Lower lobe of right lung (tissue), 2 donors: ENCODE data around the gene AFAP1. TPM values are rescaled to one million over a fixed set of nuclear protein-coding genes. Genes with fewer than 3 reads are reported as not detected.

Experiments
- ATAC-seq, 2 donors: fragments of 200-7000 bp; cut with Tn5 transposase; one replicate each; pipeline ENCODE4 v1.9.1; 2020 to 2022; ENCODE audit warnings: mild to moderate bottlenecking in 2 of 2, moderate library complexity in 2 of 2
- DNase-seq: peaks from one replicate; pipeline ENCODE4 v3.0.0-alpha.2; 2020
- H3K27ac ChIP-seq: fragments of 200-600 bp; one replicate; pipeline ENCODE4 v1.8.0; 2022
- H3K27me3 ChIP-seq: fragments of 200-600 bp; one replicate; pipeline ENCODE4 v1.8.0; 2022; ENCODE audit warnings: low read depth
- H3K36me3 ChIP-seq: fragments of 200-600 bp; one replicate; pipeline ENCODE4 v1.8.0; 2022; ENCODE audit warnings: mild to moderate bottlenecking
- H3K4me1 ChIP-seq: fragments of 200-600 bp; one replicate; pipeline ENCODE4 v1.8.0; 2022
- H3K4me3 ChIP-seq: fragments of 200-600 bp; one replicate; pipeline ENCODE4 v1.8.0; 2022; ENCODE audit warnings: mild to moderate bottlenecking
- H3K9me3 ChIP-seq: fragments of 200-600 bp; one replicate; pipeline ENCODE4 v1.8.0; 2022
- CTCF ChIP-seq: fragments of 200-600 bp; IDR thresholded peaks from one replicate; pipeline ENCODE4 v1.8.0; 2022; ENCODE audit warnings: antibody characterized with exemption, mild to moderate bottlenecking
- intact Hi-C: fragments of 100-400 bp; cut with DNase I; formaldehyde crosslinking; loops from one replicate; pipeline ENCODE4 v1.11.0; 2022
- total RNA-seq: library from RNA; stranded (reverse); fragmentation: NEBNext Ultra II Directional; extraction: Animal tissue kit (Norgen Biotek cat#: 25700); gene quantifications from one replicate; pipeline ENCODE4 v1.2.1, GENCODE V29; 2021
- donor health status: DM: no; HTN: yes; CAD: no; lungs with severe emphysema.

AFAP1 gene
- total RNA-seq, 1 donor from 2014 or later = 21.0 TPM

DNA sequence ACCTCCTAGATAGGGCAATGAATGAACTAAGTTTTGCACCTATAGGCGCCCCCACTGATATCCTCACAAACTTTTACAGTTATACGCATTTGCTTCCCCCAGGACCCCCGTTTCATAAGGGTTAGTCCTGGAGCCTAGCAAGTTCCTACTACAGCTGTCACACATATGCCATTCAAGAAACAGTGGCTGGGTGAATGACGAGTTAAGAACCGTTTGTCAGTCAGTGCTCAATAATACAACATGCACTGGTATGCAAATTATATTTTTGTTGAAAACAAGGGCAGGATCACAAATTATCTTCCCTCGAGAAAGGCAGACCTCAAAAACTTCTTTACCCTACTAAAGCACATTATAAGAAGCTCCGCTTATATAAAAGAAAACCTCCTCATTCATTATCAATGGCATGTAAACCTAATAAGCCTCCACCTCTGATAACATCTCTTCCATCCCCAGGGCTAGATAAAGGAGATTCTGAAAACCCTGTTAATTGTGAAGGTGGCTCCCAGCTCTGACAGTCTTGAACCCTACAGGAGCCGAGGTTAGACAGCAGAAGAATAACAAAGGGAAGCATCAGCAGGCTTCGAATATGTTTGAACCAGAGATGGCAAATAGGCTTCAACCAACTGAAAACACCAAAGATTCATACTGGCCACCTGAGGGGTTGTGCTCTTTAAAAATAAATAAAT, 40.3 kb downstream of the AFAP1 start:
- ATAC-seq (no peak), DNase-seq (no peak)
- Histone ChIP-seq H3K4me3 (no peak overlapping the region), H3K36me3 (no peaks in the 10 kb centered on the region), H3K9me3 (no peaks in the 10 kb centered on the region), H3K27ac (no peak overlapping the region), H3K4me1 (no peaks in the 10 kb centered on the region), H3K27me3 (no peaks in the 10 kb centered on the region)
- intact Hi-C loops = no loop called here
- TF ChIP-seq CTCF = no peak

DNA sequence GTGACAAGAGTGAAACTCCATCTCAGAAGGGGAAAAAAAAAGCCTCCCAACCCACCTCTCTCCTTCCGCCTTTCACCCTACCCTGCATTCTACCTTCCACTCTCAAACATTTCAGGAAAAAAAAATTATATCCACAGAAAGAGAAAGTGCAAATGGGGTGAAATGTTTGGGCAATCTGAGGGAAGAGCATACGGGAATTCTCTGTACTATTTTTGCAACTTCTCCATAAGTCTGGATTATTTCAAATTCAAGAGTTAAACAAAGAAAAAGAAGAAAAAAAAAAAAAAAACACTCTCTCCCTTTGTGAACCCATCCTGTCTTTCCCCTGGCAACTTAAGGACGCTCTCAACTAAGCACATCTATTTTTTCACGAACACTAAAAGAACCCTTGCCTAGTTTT, 41.3 kb downstream of the AFAP1 start:
- Histone ChIP-seq H3K27me3 (no peaks in the 10 kb centered on the region), H3K36me3 (no peaks in the 10 kb centered on the region), H3K9me3 (no peaks in the 10 kb centered on the region), H3K4me1 (no peaks in the 10 kb centered on the region), H3K27ac (no peak overlapping the region), H3K4me3 (no peak overlapping the region)
- no peak for ATAC-seq
- TF ChIP-seq CTCF = no peak
- intact Hi-C loops = no loop called here
- no peak for DNase-seq

- Histone ChIP-seq H3K36me3 (no peaks in the 10 kb centered on the region), H3K27me3 (no peaks in the 10 kb centered on the region), H3K4me3 (no peak overlapping the region), H3K27ac (no peak overlapping the region), H3K9me3 (no peaks in the 10 kb centered on the region), H3K4me1 (no peaks in the 10 kb centered on the region)
- no peak for DNase-seq
- ATAC-seq = no peak
- intact Hi-C loops = no loop called here
- no peak for TF ChIP-seq CTCF
Measured at GRCh38 chr4:7897811-7898210, 41.9 kb downstream of the AFAP1 start.

- no peak overlapping the region for H3K27ac ChIP-seq
- H3K4me1 ChIP-seq = peaks cover 13% of the 10 kb centered on the region
- intact Hi-C loops = no loop called here
- no peak for ATAC-seq
- H3K36me3 ChIP-seq = no peaks in the 10 kb centered on the region
- DNase-seq = no peak
- TF ChIP-seq CTCF = no peak
- no peaks in the 10 kb centered on the region for H3K27me3 ChIP-seq
- H3K9me3 ChIP-seq = no peaks in the 10 kb centered on the region
- H3K4me3 ChIP-seq = no peak overlapping the region
Measured at GRCh38 chr4:7894677-7895181, 44.9 kb downstream of the AFAP1 start.

DNA sequence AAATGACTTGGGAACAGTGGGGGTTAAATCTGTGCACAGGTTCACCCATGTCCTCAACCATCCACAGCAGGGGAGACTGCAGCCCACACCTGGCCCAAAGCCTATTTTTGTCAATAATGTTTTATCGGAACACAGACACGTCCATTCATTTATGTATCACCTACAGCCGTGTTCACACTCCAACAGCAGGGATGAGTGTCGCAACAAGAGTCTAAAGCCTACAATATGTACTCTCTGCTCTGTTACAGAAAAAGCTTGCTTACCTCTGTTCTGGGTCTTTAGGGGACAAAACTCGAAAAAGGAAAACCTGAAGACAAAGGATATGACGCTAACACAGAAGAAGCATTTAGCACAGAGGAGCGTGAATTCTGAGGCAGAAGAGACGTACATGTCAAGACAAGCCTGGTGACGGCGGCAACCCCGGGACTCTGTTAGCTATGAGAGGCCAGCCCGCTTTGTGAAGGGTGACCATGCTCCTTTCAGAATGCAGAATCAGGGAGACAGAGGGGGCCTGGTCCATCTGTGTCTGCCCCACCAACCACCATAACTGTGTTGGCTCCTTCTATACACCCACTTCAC, 45.5 kb downstream of the AFAP1 start:
- Histone ChIP-seq H3K27me3 (no peaks in the 10 kb centered on the region), H3K36me3 (no peaks in the 10 kb centered on the region), H3K4me3 (no peak overlapping the region), H3K27ac (no peak overlapping the region), H3K9me3 (no peaks in the 10 kb centered on the region), H3K4me1 (peaks cover 13% of the 10 kb centered on the region)
- DNase-seq = no peak
- intact Hi-C loops = no loop called here
- no peak for ATAC-seq
- TF ChIP-seq CTCF = no peak
